Measurements from ENCODE around the gene TOR1B.

TOR1B gene

GRCh38 chr9:129803676-129804060 is 684 bp downstream of the TOR1B start:
- H3K4me3 ChIP-seq (ENCODE audit: low read depth, low read length), result peak overlapping the region; percentile 66
- no peak for DNase-seq (ENCODE audit: low read depth)
- no peak for TF ChIP-seq CTCF (IDR thresholded peaks at IDR 0.05; ENCODE audit: control insufficient read depth, extremely low read depth, insufficient read depth)

- DNase-seq (ENCODE audit: low read depth), result no peak
- no peak for TF ChIP-seq CTCF (IDR thresholded peaks at IDR 0.05; ENCODE audit: control insufficient read depth, extremely low read depth, insufficient read depth)
- H3K4me3 ChIP-seq (ENCODE audit: low read depth, low read length), result no peak overlapping the region
Measured at GRCh38 chr9:129806061-129806460, 3.1 kb downstream of the TOR1B start.

- DNase-seq (ENCODE audit: low read depth), result no peak
- no peak overlapping the region for H3K4me3 ChIP-seq (ENCODE audit: low read depth, low read length)
- TF ChIP-seq CTCF (IDR thresholded peaks at IDR 0.05; ENCODE audit: control insufficient read depth, extremely low read depth, insufficient read depth), result no peak
Measured at GRCh38 chr9:129809346-129809745, 6.4 kb downstream of the TOR1B start.

GRCh38 chr9:129810116-129810515 is 7.1 kb downstream of the TOR1B start:
- H3K4me3 ChIP-seq (ENCODE audit: low read depth, low read length), result no peak overlapping the region
- DNase-seq (ENCODE audit: low read depth), result no peak
- TF ChIP-seq CTCF (IDR thresholded peaks at IDR 0.05; ENCODE audit: control insufficient read depth, extremely low read depth, insufficient read depth), result no peak

GRCh38 chr9:129810788-129811187 is 7.8 kb downstream of the TOR1B start:
- H3K4me3 ChIP-seq (ENCODE audit: low read depth, low read length), result no peak overlapping the region
- no peak for DNase-seq (ENCODE audit: low read depth)
- no peak for TF ChIP-seq CTCF (IDR thresholded peaks at IDR 0.05; ENCODE audit: control insufficient read depth, extremely low read depth, insufficient read depth)

- no peak for TF ChIP-seq CTCF (IDR thresholded peaks at IDR 0.05; ENCODE audit: control insufficient read depth, extremely low read depth, insufficient read depth)
- no peak overlapping the region for H3K4me3 ChIP-seq (ENCODE audit: low read depth, low read length)
- DNase-seq (ENCODE audit: low read depth), result no peak
Measured at GRCh38 chr9:129811967-129812363, 9.0 kb downstream of the TOR1B start.

- no peak overlapping the region for H3K4me3 ChIP-seq (ENCODE audit: low read depth, low read length)
- TF ChIP-seq CTCF (IDR thresholded peaks at IDR 0.05; ENCODE audit: control insufficient read depth, extremely low read depth, insufficient read depth), result no peak
- DNase-seq (ENCODE audit: low read depth), result no peak
Measured at GRCh38 chr9:129812385-129812784, 9.4 kb downstream of the TOR1B start.

All from LNCaP clone FGC (cell line).